ENCODE results near the gene POTEF. TPM values are rescaled to one million over a fixed set of nuclear protein-coding genes. Genes with fewer than 3 reads are reported as not detected.
"Not testable (repeated sequence)": the region's sequence is repeated elsewhere in the genome, so short reads cannot be mapped to it uniquely, and the experiment has no call there.

POTEF gene
- polyA plus RNA-seq = not detected in 3 replicates
- 0.06 TPM for polyA plus RNA-seq (2011; ENCODE audit: low read depth)
- not detected in 2 replicates for polyA plus RNA-seq (2011; cell fraction: cytosol; rRNA removed)
- polyA plus RNA-seq (2011; cell fraction: nucleus; rRNA removed) = not detected in 2 replicates
- polyA plus RNA-seq (2012; ENCODE audit: low replicate concordance) = not detected in 2 replicates
- 0.10 TPM in 1 of 3 replicates, not detected in the others for polyA minus RNA-seq
- not detected for polyA minus RNA-seq (2011; cell fraction: cytosol; rRNA and poly(A)+ RNA removed)
- polyA minus RNA-seq (2011; cell fraction: nucleus; rRNA and poly(A)+ RNA removed) = not detected in 2 replicates

- H3K36me3 ChIP-seq (ENCODE audit: control insufficient read depth in 2 of 2, extremely low read depth in 1 of 2, insufficient read depth in 2 of 2, low read length in 2 of 2); H3K9ac ChIP-seq (ENCODE audit: control insufficient read depth, extremely low read depth, insufficient read depth, low read length); FAIRE-seq; DNase-seq (ENCODE audit: low read depth, low spot score); H3K4me2 ChIP-seq (ENCODE audit: control insufficient read depth, extremely low read depth, insufficient read depth, low read depth, low read length); H3K27ac ChIP-seq (ENCODE audit: control insufficient read depth, insufficient read depth, low read length); H3K9me1 ChIP-seq (ENCODE audit: control insufficient read depth, extremely low read depth, insufficient read depth, low read length); H2AFZ ChIP-seq (ENCODE audit: control insufficient read depth, low read length); dilution Hi-C loops (cut with MboI; ENCODE audit: extremely low pct_ligation_motif_present, low sequenced_read_pairs); H3K79me2 ChIP-seq (ENCODE audit: control insufficient read depth, insufficient read depth, low read length); H3K4me1 ChIP-seq (ENCODE audit: control insufficient read depth, extremely low read depth, insufficient read depth, low read length); H3K27me3 ChIP-seq (ENCODE audit: control insufficient read depth, extremely low read depth, insufficient read depth, low read length); H4K20me1 ChIP-seq (ENCODE audit: control insufficient read depth, extremely low read depth, insufficient read depth, low read length); H3K4me3 ChIP-seq (ENCODE audit: control insufficient read depth in 2 of 3, extremely low read depth in 1 of 3, insufficient read depth in 2 of 3, low read depth in 1 of 3, low read length in 3 of 3); H3K9me3 ChIP-seq (ENCODE audit: control insufficient read depth, low read depth, low read length): not testable (repeated sequence)
These were observed at the start of gene POTEF for GRCh38 chr2:130129120-130129829. Gene POTEF, minus strand, starts transcription at chr2:130129222. Its CDS starts 8,707 bp downstream, at chr2:130120515.

- H3K27me3 ChIP-seq (ENCODE audit: control insufficient read depth, extremely low read depth, insufficient read depth, low read length); H3K4me3 ChIP-seq (ENCODE audit: control insufficient read depth in 2 of 3, extremely low read depth in 1 of 3, insufficient read depth in 2 of 3, low read depth in 1 of 3, low read length in 3 of 3); FAIRE-seq; H2AFZ ChIP-seq (ENCODE audit: control insufficient read depth, low read length); H4K20me1 ChIP-seq (ENCODE audit: control insufficient read depth, extremely low read depth, insufficient read depth, low read length); H3K9me1 ChIP-seq (ENCODE audit: control insufficient read depth, extremely low read depth, insufficient read depth, low read length); H3K27ac ChIP-seq (ENCODE audit: control insufficient read depth, insufficient read depth, low read length); H3K4me2 ChIP-seq (ENCODE audit: control insufficient read depth, extremely low read depth, insufficient read depth, low read depth, low read length); H3K4me1 ChIP-seq (ENCODE audit: control insufficient read depth, extremely low read depth, insufficient read depth, low read length); dilution Hi-C loops (cut with MboI; ENCODE audit: extremely low pct_ligation_motif_present, low sequenced_read_pairs); DNase-seq (ENCODE audit: low read depth, low spot score); H3K9ac ChIP-seq (ENCODE audit: control insufficient read depth, extremely low read depth, insufficient read depth, low read length); H3K9me3 ChIP-seq (ENCODE audit: control insufficient read depth, low read depth, low read length): not testable (repeated sequence)
- peaks cover 40% of the 10 kb centered on the region for H3K79me2 ChIP-seq (ENCODE audit: control insufficient read depth, insufficient read depth, low read length)
- peaks cover 8 to 15% of the 10 kb centered on the region in 2 experiments for H3K36me3 ChIP-seq (ENCODE audit: control insufficient read depth in 2 of 2, extremely low read depth in 1 of 2, insufficient read depth in 2 of 2, low read length in 2 of 2)
These were observed 45.8 kb upstream of the POTEF start for GRCh38 chr2:130174866-130175265.

GRCh38 chr2:130169896-130170295 is 40.9 kb upstream of the POTEF start:
- no peak for FAIRE-seq
- no peak overlapping the region for H3K4me3 ChIP-seq (ENCODE audit: control insufficient read depth in 2 of 3, extremely low read depth in 1 of 3, insufficient read depth in 2 of 3, low read depth in 1 of 3, low read length in 3 of 3)
- H2AFZ ChIP-seq (ENCODE audit: control insufficient read depth, low read length) = no peak overlapping the region
- dilution Hi-C loops (cut with MboI; ENCODE audit: extremely low pct_ligation_motif_present, low sequenced_read_pairs) = no loop called here
- H3K79me2 ChIP-seq (ENCODE audit: control insufficient read depth, insufficient read depth, low read length) = peaks cover 5% of the 10 kb centered on the region
- no peaks in the 10 kb centered on the region for H3K9me3 ChIP-seq (ENCODE audit: control insufficient read depth, low read depth, low read length)
- H3K4me1 ChIP-seq (ENCODE audit: control insufficient read depth, extremely low read depth, insufficient read depth, low read length) = no peaks in the 10 kb centered on the region
- H3K27ac ChIP-seq (ENCODE audit: control insufficient read depth, insufficient read depth, low read length) = no peak overlapping the region
- H4K20me1 ChIP-seq (ENCODE audit: control insufficient read depth, extremely low read depth, insufficient read depth, low read length) = no peaks in the 10 kb centered on the region
- TF ChIP-seq EZH2 (IDR thresholded peaks at IDR 0.05; ENCODE audit: low read length) (no peak), CTCF (optimal IDR thresholded peaks at IDR 0.05 in 1 of 3, IDR thresholded peaks at IDR 0.05 in 1 of 3, conservative IDR thresholded peaks at IDR 0.05 in 1 of 3; ENCODE audit: extremely low read depth in 1 of 3, insufficient read depth in 2 of 3, low read length in 3 of 3) (no peak)
- peaks cover 13 to 21% of the 10 kb centered on the region in 2 experiments for H3K36me3 ChIP-seq (ENCODE audit: control insufficient read depth in 2 of 2, extremely low read depth in 1 of 2, insufficient read depth in 2 of 2, low read length in 2 of 2)
- no peaks in the 10 kb centered on the region for H3K9me1 ChIP-seq (ENCODE audit: control insufficient read depth, extremely low read depth, insufficient read depth, low read length)
- no peak for DNase-seq (ENCODE audit: low read depth, low spot score)
- no peak overlapping the region for H3K9ac ChIP-seq (ENCODE audit: control insufficient read depth, extremely low read depth, insufficient read depth, low read length)
- H3K4me2 ChIP-seq (ENCODE audit: control insufficient read depth, extremely low read depth, insufficient read depth, low read depth, low read length) = no peak overlapping the region
- no peaks in the 10 kb centered on the region for H3K27me3 ChIP-seq (ENCODE audit: control insufficient read depth, extremely low read depth, insufficient read depth, low read length)

- H3K27ac ChIP-seq (ENCODE audit: control insufficient read depth, insufficient read depth, low read length); H2AFZ ChIP-seq (ENCODE audit: control insufficient read depth, low read length); H4K20me1 ChIP-seq (ENCODE audit: control insufficient read depth, extremely low read depth, insufficient read depth, low read length); H3K9me3 ChIP-seq (ENCODE audit: control insufficient read depth, low read depth, low read length); H3K79me2 ChIP-seq (ENCODE audit: control insufficient read depth, insufficient read depth, low read length); DNase-seq (ENCODE audit: low read depth, low spot score); H3K9me1 ChIP-seq (ENCODE audit: control insufficient read depth, extremely low read depth, insufficient read depth, low read length); H3K4me3 ChIP-seq (ENCODE audit: control insufficient read depth in 2 of 3, extremely low read depth in 1 of 3, insufficient read depth in 2 of 3, low read depth in 1 of 3, low read length in 3 of 3); H3K9ac ChIP-seq (ENCODE audit: control insufficient read depth, extremely low read depth, insufficient read depth, low read length); H3K4me1 ChIP-seq (ENCODE audit: control insufficient read depth, extremely low read depth, insufficient read depth, low read length); dilution Hi-C loops (cut with MboI; ENCODE audit: extremely low pct_ligation_motif_present, low sequenced_read_pairs); FAIRE-seq; H3K4me2 ChIP-seq (ENCODE audit: control insufficient read depth, extremely low read depth, insufficient read depth, low read depth, low read length); H3K27me3 ChIP-seq (ENCODE audit: control insufficient read depth, extremely low read depth, insufficient read depth, low read length): not testable (repeated sequence)
- H3K36me3 ChIP-seq (ENCODE audit: control insufficient read depth in 2 of 2, extremely low read depth in 1 of 2, insufficient read depth in 2 of 2, low read length in 2 of 2) = peaks cover 13 to 19% of the 10 kb centered on the region in 2 experiments
These were observed 40.1 kb upstream of the POTEF start for GRCh38 chr2:130169163-130169562.

All from keratinocyte (primary cell).